Breast epithelium (tissue), 3 donors: Measurements from ENCODE around the gene PTPN3.

Experiments used
- POLR2A ChIP-seq: fragments of 450-650 bp; IDR thresholded peaks from one replicate; pipeline ENCODE4 v1.6.1; 2016; ENCODE audit warnings: antibody characterized with exemption, mild to moderate bottlenecking, moderate library complexity
- TF ChIP-seq, protein P1 (sequence below), 3 donors: fragments of 450-650 bp; IDR thresholded peaks; one replicate each; pipeline ENCODE4 v1.5.1; 2016 to 2017; ENCODE audit warnings: antibody characterized with exemption in 3 of 3, mild to moderate bottlenecking in 3 of 3, moderate library complexity in 3 of 3

- TF ChIP-seq, protein P1, sequence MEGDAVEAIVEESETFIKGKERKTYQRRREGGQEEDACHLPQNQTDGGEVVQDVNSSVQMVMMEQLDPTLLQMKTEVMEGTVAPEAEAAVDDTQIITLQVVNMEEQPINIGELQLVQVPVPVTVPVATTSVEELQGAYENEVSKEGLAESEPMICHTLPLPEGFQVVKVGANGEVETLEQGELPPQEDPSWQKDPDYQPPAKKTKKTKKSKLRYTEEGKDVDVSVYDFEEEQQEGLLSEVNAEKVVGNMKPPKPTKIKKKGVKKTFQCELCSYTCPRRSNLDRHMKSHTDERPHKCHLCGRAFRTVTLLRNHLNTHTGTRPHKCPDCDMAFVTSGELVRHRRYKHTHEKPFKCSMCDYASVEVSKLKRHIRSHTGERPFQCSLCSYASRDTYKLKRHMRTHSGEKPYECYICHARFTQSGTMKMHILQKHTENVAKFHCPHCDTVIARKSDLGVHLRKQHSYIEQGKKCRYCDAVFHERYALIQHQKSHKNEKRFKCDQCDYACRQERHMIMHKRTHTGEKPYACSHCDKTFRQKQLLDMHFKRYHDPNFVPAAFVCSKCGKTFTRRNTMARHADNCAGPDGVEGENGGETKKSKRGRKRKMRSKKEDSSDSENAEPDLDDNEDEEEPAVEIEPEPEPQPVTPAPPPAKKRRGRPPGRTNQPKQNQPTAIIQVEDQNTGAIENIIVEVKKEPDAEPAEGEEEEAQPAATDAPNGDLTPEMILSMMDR (IDR thresholded peaks at IDR 0.05), result no peak
- TF ChIP-seq POLR2A, result no peak
These were observed 79.3 kb downstream of the PTPN3 start for GRCh38 chr9:109418827-109419226.
